Lung (tissue), 12 donors: ENCODE results near the gene NUP210. TPM values are rescaled to one million over a fixed set of nuclear protein-coding genes. Genes with fewer than 3 reads are reported as not detected.

Source experiments
- ATAC-seq: fragments of 200-7000 bp; cut with Tn5 transposase; one replicate; pipeline ENCODE4 v1.9.1; 2020; ENCODE audit warnings: moderate number of reproducible peaks; ENCODE audit not compliant: insufficient read depth, low FRiP score
- DNase-seq, 3 donors: peaks; one replicate each; pipeline ENCODE4 v3.0.0-alpha.2; 2013 to 2017
- H3K27ac ChIP-seq, 2 donors: one replicate each; pipeline ENCODE4 v1.5.1; 2013; ENCODE audit warnings: mild to moderate bottlenecking in 2 of 2, moderate library complexity in 2 of 2, control low read depth in 1 of 2, inconsistent platforms in 1 of 2, low read depth in 1 of 2, low read length in 1 of 2
- H3K27me3 ChIP-seq, 3 donors: one replicate each; pipeline ENCODE4 v1.5.1; 2013; ENCODE audit warnings: low read length in 2 of 3; ENCODE audit not compliant: control insufficient read depth in 3 of 3, insufficient read depth in 3 of 3
- H3K36me3 ChIP-seq, 4 donors: one replicate each; pipeline ENCODE4 v1.5.1; 2013; ENCODE audit warnings: low read length in 4 of 4, mild to moderate bottlenecking in 1 of 4, moderate library complexity in 1 of 4; ENCODE audit not compliant: control insufficient read depth in 4 of 4, insufficient read depth in 4 of 4
- H3K4me1 ChIP-seq, 5 donors: one replicate each; pipeline ENCODE4 v1.5.1; 2013; ENCODE audit warnings: low read length in 5 of 5, mild to moderate bottlenecking in 2 of 5, moderate library complexity in 1 of 5; ENCODE audit not compliant: control insufficient read depth in 5 of 5, insufficient read depth in 5 of 5
- H3K4me3 ChIP-seq: one replicate; pipeline ENCODE4 v1.5.1; 2013; ENCODE audit warnings: mild to moderate bottlenecking, control low read depth, moderate library complexity
- H3K9ac ChIP-seq, 2 donors: one replicate each; pipeline ENCODE4 v1.5.1; 2013; ENCODE audit warnings: low read length in 2 of 2, control low read depth in 1 of 2; ENCODE audit not compliant: insufficient read depth in 1 of 2
- H3K9me3 ChIP-seq, 4 donors: one replicate each; pipeline ENCODE4 v1.5.1; 2013; ENCODE audit warnings: low read length in 3 of 4, mild to moderate bottlenecking in 1 of 4, moderate library complexity in 1 of 4; ENCODE audit not compliant: control insufficient read depth in 4 of 4, insufficient read depth in 3 of 4
- CTCF ChIP-seq: IDR thresholded peaks from 2 replicates; pipeline ENCODE4 v1.5.1; 2012; ENCODE audit warnings: mild to moderate bottlenecking; ENCODE audit errors: control extremely low read depth, extremely low read depth
- WGBS, 2 donors: extraction: QIAGEN DNeasy Blood & Tissue Kit; methylation state at CpG; one replicate each; pipeline ENCODE4 v1.1.7; 2013; 5-methylcytosine and 5-hydroxymethylcytosine counted together
- polyA plus RNA-seq, 2 donors: library from polyadenylated mRNA; stranded (reverse); fragments of 200-250 nt; gene quantifications; one replicate each; pipeline ENCODE4 v1.2.1, GENCODE V29; 2013
- total RNA-seq, 2 donors: library from RNA; depleted of rRNA in 1 of 2; stranded (reverse); fragments of >200 nt in 1 of 2; gene quantifications; one replicate each; pipeline ENCODE4 v1.2.1, GENCODE V29; 2014 to 2021
- donor health status: control.
- donor health status: control.
- donor health status: Bipolar disorder and iron deficiency.
- donor health status: healthy.
- donor health status: DM: yes; HTN: yes; CAD: no.

NUP210 gene
- total and polyA plus RNA-seq, 4 donors = 5.4 to 20.4 (median 10.5) TPM

- H3K9me3 ChIP-seq = no peaks in the 10 kb centered on the region
- WGBS, 2 donors = 51 to 79% methylated on average over 15 of the region's 15 CpGs
- peaks cover 0 to 8% (median 0%) of the 10 kb centered on the region in 5 donors for H3K4me1 ChIP-seq
- ATAC-seq = no peak
- no peaks in the 10 kb centered on the region for H3K36me3 ChIP-seq
- H3K27ac ChIP-seq = no peak overlapping the region
- peaks cover 0 to 7% (median 5%) of the 10 kb centered on the region in 3 donors for H3K27me3 ChIP-seq
- H3K9ac ChIP-seq = no peak overlapping the region
- no peak overlapping the region for H3K4me3 ChIP-seq
- TF ChIP-seq CTCF = no peak
- no peak for DNase-seq
Observed at GRCh38 chr3:13415236-13415986, 4.7 kb downstream of the NUP210 start.

- WGBS, 2 donors = 39 to 50% methylated on average over 14 of the region's 14 CpGs
- DNase-seq (peak in 1 of 3 donors; percentile 6), ATAC-seq (peak; percentile 86)
- H3K4me3 ChIP-seq = no peak overlapping the region
- peaks cover 0 to 6% (median 4%) of the 10 kb centered on the region in 3 donors for H3K27me3 ChIP-seq
- H3K9me3 ChIP-seq = no peaks in the 10 kb centered on the region
- no peak for TF ChIP-seq CTCF
- peaks cover 0 to 6% (median 0%) of the 10 kb centered on the region in 5 donors for H3K4me1 ChIP-seq
- no peaks in the 10 kb centered on the region for H3K36me3 ChIP-seq
- no peak overlapping the region for H3K9ac ChIP-seq
- H3K27ac ChIP-seq = peak overlapping the region in 1 of 2 donors; percentile 63
Observed at GRCh38 chr3:13414040-13414729, 5.9 kb downstream of the NUP210 start.

GRCh38 chr3:13411186-13411860, 8.8 kb downstream of the NUP210 start:
- Histone ChIP-seq H3K27me3 (no peaks in the 10 kb centered on the region), H3K4me1 (peaks cover 0 to 6% (median 0%) of the 10 kb centered on the region in 5 donors), H3K9ac (no peak overlapping the region), H3K36me3 (peaks cover 0 to 2% (median 0%) of the 10 kb centered on the region in 4 donors), H3K4me3 (no peak overlapping the region), H3K9me3 (peaks cover 0 to 11% (median 0%) of the 10 kb centered on the region in 4 donors), H3K27ac (no peak overlapping the region)
- no peak for TF ChIP-seq CTCF
- ATAC-seq (no peak), DNase-seq (no peak)
- WGBS, 2 donors = 87 to 89% methylated on average over 6 of the region's 6 CpGs
